H9 (cell line): Measurements from ENCODE around the gene NCK1. TPM values are rescaled to one million over a fixed set of nuclear protein-coding genes. Genes with fewer than 3 reads are reported as not detected.

Experiments used
- DNase-seq: peaks from one replicate; pipeline ENCODE4 v3.0.0-alpha.2; 2017
- H2AFZ ChIP-seq: one replicate; pipeline ENCODE4 v1.6.1; 2013; ENCODE audit warnings: mild to moderate bottlenecking, low read length, control low read depth, moderate library complexity
- H2AK5ac ChIP-seq: 2 replicates; pipeline ENCODE4 v1.6.1; 2013; ENCODE audit warnings: low read length, control low read depth, mixed read lengths; ENCODE audit not compliant: insufficient read length
- H2BK120ac ChIP-seq: one replicate; pipeline ENCODE4 v1.6.1; 2013; ENCODE audit warnings: low read depth, mild to moderate bottlenecking, low read length, control low read depth, inconsistent platforms; ENCODE audit not compliant: poor library complexity, severe bottlenecking
- H2BK12ac ChIP-seq: 2 replicates; pipeline ENCODE4 v1.6.1; 2013; ENCODE audit warnings: low read length, control low read depth, mixed read lengths, low read depth; ENCODE audit not compliant: insufficient read length
- H2BK15ac ChIP-seq: 2 replicates; pipeline ENCODE4 v1.6.1; 2013; ENCODE audit warnings: low read depth, low read length, control low read depth
- H2BK20ac ChIP-seq: one replicate; pipeline ENCODE4 v1.6.1; 2013; ENCODE audit warnings: low read depth, mild to moderate bottlenecking, low read length, control low read depth, inconsistent platforms; ENCODE audit not compliant: poor library complexity, severe bottlenecking
- H2BK5ac ChIP-seq: 2 replicates; pipeline ENCODE4 v1.6.1; 2013; ENCODE audit warnings: low read length, control low read depth, mixed read lengths; ENCODE audit not compliant: insufficient read length
- H3K14ac ChIP-seq: 2 replicates; pipeline ENCODE4 v1.6.1; 2013; ENCODE audit warnings: low read length, control low read depth; ENCODE audit not compliant: insufficient read depth
- H3K18ac ChIP-seq: 2 replicates; pipeline ENCODE4 v1.6.1; 2013; ENCODE audit warnings: low read depth, mild to moderate bottlenecking, mixed read lengths, low read length, control low read depth; ENCODE audit not compliant: insufficient read length
- H3K23ac ChIP-seq: 2 replicates; pipeline ENCODE4 v1.6.1; 2013; ENCODE audit warnings: low read length, control low read depth, mixed read lengths, low read depth; ENCODE audit not compliant: insufficient read length
- H3K23me2 ChIP-seq: 2 replicates; pipeline ENCODE4 v1.6.1; 2013; ENCODE audit warnings: low read depth, mild to moderate bottlenecking, mixed read lengths, low read length, control low read depth; ENCODE audit not compliant: insufficient read length, poor library complexity, severe bottlenecking
- H3K27ac ChIP-seq: 2 replicates; pipeline ENCODE4 v1.5.1; 2013; ENCODE audit warnings: low read length, control low read depth, mixed read lengths, low read depth; ENCODE audit not compliant: insufficient read length
- H3K27me3 ChIP-seq: 2 replicates; pipeline ENCODE4 v1.6.1; 2013; ENCODE audit warnings: low read length, control low read depth, inconsistent platforms; ENCODE audit not compliant: insufficient read depth
- H3K4ac ChIP-seq: 2 replicates; pipeline ENCODE4 v1.6.1; 2013; ENCODE audit warnings: low read depth, mild to moderate bottlenecking, control low read depth, inconsistent platforms, low read length, moderate library complexity
- H3K4me1 ChIP-seq: 2 replicates; pipeline ENCODE4 v1.6.1; 2013; ENCODE audit warnings: low read length, control low read depth, inconsistent platforms; ENCODE audit not compliant: insufficient read depth
- H3K4me2 ChIP-seq: 2 replicates; pipeline ENCODE4 v1.6.1; 2013; ENCODE audit warnings: low read length, control low read depth, mixed read lengths; ENCODE audit not compliant: insufficient read length, insufficient read depth
- H3K56ac ChIP-seq: 2 replicates; pipeline ENCODE4 v1.6.1; 2013; ENCODE audit warnings: low read depth, mild to moderate bottlenecking, mixed read lengths, low read length, control low read depth; ENCODE audit not compliant: insufficient read length
- H3K79me1 ChIP-seq: 2 replicates; pipeline ENCODE4 v1.6.1; 2013; ENCODE audit warnings: low read depth, mild to moderate bottlenecking, moderate library complexity, low read length, control low read depth, inconsistent platforms; ENCODE audit not compliant: insufficient read depth, poor library complexity, severe bottlenecking
- H3K79me2 ChIP-seq: 2 replicates; pipeline ENCODE4 v1.6.1; 2013; ENCODE audit warnings: low read length, control low read depth, inconsistent platforms; ENCODE audit not compliant: insufficient read depth
- H3K9ac ChIP-seq: 2 replicates; pipeline ENCODE4 v1.6.1; 2013; ENCODE audit warnings: low read length, control low read depth, mixed read lengths; ENCODE audit not compliant: insufficient read length; ENCODE audit errors: extremely low read depth
- H3K9me3 ChIP-seq: one replicate; pipeline ENCODE4 v1.6.1; 2013; ENCODE audit warnings: low read depth, low read length, inconsistent platforms; ENCODE audit not compliant: control insufficient read depth
- H3T11ph ChIP-seq: one replicate; pipeline ENCODE4 v1.6.1; 2013; ENCODE audit warnings: mild to moderate bottlenecking, low read length, control low read depth, inconsistent platforms
- H4K20me1 ChIP-seq: one replicate; pipeline ENCODE4 v1.6.1; 2013; ENCODE audit not compliant: control insufficient read depth, insufficient read length, insufficient read depth
- H4K5ac ChIP-seq: 2 replicates; pipeline ENCODE4 v1.6.1; 2013; ENCODE audit warnings: low read depth, mild to moderate bottlenecking, mixed read lengths, low read length, control low read depth; ENCODE audit not compliant: insufficient read length
- H4K8ac ChIP-seq: replicated peaks from 2 replicates; pipeline ENCODE4 v1.6.1; 2013; ENCODE audit warnings: low read length, control low read depth, mixed read lengths, low read depth; ENCODE audit not compliant: insufficient read length
- H4K91ac ChIP-seq: 2 replicates; pipeline ENCODE4 v1.6.1; 2013; ENCODE audit warnings: low read depth, mild to moderate bottlenecking, moderate library complexity, mixed read lengths, low read length, control low read depth; ENCODE audit not compliant: insufficient read length
- H3K27ac Mint-ChIP-seq, 3 experiments: 2 replicates in 2 of 3; 3 replicates in 1 of 3; pipeline ENCODE4 v1.8.0; 2020 to 2021; ENCODE audit warnings: mixed read lengths in 3 of 3, mild to moderate bottlenecking in 1 of 3, moderate library complexity in 1 of 3
- H3K27me3 Mint-ChIP-seq: 2 replicates; pipeline ENCODE4 v1.8.0; 2021; ENCODE audit warnings: low read depth, mild to moderate bottlenecking, moderate library complexity, mixed read lengths
- H3K36me3 Mint-ChIP-seq, 3 experiments: 2 replicates in 2 of 3; 3 replicates in 1 of 3; pipeline ENCODE4 v1.8.0; 2020 to 2021; ENCODE audit warnings: low read depth in 3 of 3, mixed read lengths in 3 of 3; ENCODE audit not compliant: insufficient read depth in 1 of 3
- H3K4me1 Mint-ChIP-seq, 2 experiments: 2 replicates each; pipeline ENCODE4 v1.8.0; 2020; ENCODE audit warnings: mixed read lengths in 2 of 2
- H3K4me3 Mint-ChIP-seq, 2 experiments: 2 replicates in 1 of 2; 3 replicates in 1 of 2; pipeline ENCODE4 v1.8.0; 2020 to 2021; ENCODE audit warnings: mild to moderate bottlenecking in 2 of 2, mixed read lengths in 2 of 2, moderate library complexity in 1 of 2
- H3K9me3 Mint-ChIP-seq, 2 experiments: 2 replicates in 1 of 2; 3 replicates in 1 of 2; pipeline ENCODE4 v1.8.0; 2020; ENCODE audit warnings: mild to moderate bottlenecking in 2 of 2, mixed read lengths in 2 of 2, moderate library complexity in 1 of 2
- CTCF ChIP-seq: fragments of 200-600 bp; sonication (generic); conservative IDR thresholded peaks from 3 replicates; pipeline ENCODE4 v1.8.0; 2021; ENCODE audit warnings: antibody characterized with exemption, mild to moderate bottlenecking
- WGBS: extraction: QIAGEN DNeasy Blood & Tissue Kit; methylation state at CpG from one replicate; pipeline ENCODE4 v1.1.7; 2013; ENCODE audit warnings: missing lambda C conversion rate, low lambda C conversion rate, mixed read lengths; ENCODE audit not compliant: insufficient read length; ENCODE audit errors: extremely low coverage; 5-methylcytosine and 5-hydroxymethylcytosine counted together
- total RNA-seq: library from RNA; stranded (reverse); gene quantifications from 2 replicates; pipeline ENCODE4 v1.2.1, GENCODE V29; 2021

The NCK1 gene
- total RNA-seq, 1 experiment from 2014 or later: 26.4 TPM

GRCh38 chr3:136931606-136932005, 69.6 kb downstream of the NCK1 start:
- Mint-ChIP-seq H3K9me3 (peaks cover 0 to 3% of the 10 kb centered on the region in 2 experiments; a peak in 3 of 5 replicates), H3K27ac (no peak overlapping the region), H3K4me3 (no peak overlapping the region), H3K36me3 (peaks cover 20 to 34% (median 23%) of the 10 kb centered on the region in 3 experiments; a peak in 6 of 7 replicates), H3K27me3 (no peaks in the 10 kb centered on the region), H3K4me1 (no peaks in the 10 kb centered on the region; a peak in 1 of 4 replicates)
- H3K56ac ChIP-seq: no peak overlapping the region
- no peak overlapping the region for H4K91ac ChIP-seq
- H3K4me2 ChIP-seq: no peak overlapping the region
- H4K5ac ChIP-seq: no peak overlapping the region
- H3K4ac ChIP-seq: no peak overlapping the region
- H3K4me1 ChIP-seq: no peaks in the 10 kb centered on the region
- no CpG with 5 or more reads among the region's 4 CpGs for WGBS
- H2BK15ac ChIP-seq: no peak overlapping the region
- H2AFZ ChIP-seq: no peak overlapping the region
- H2AK5ac ChIP-seq: no peak overlapping the region
- H2BK20ac ChIP-seq: no peak overlapping the region
- H3K9ac ChIP-seq: no peak overlapping the region
- TF ChIP-seq CTCF: no peak
- H2BK12ac ChIP-seq: no peak overlapping the region
- H3K79me2 ChIP-seq: no peaks in the 10 kb centered on the region
- no peak overlapping the region for H3K27ac ChIP-seq
- no peaks in the 10 kb centered on the region for H3K27me3 ChIP-seq
- no peak overlapping the region for H3K18ac ChIP-seq
- no peak overlapping the region for H2BK120ac ChIP-seq
- no peaks in the 10 kb centered on the region for H3K9me3 ChIP-seq
- no peak overlapping the region for H2BK5ac ChIP-seq
- H3K23ac ChIP-seq: no peak overlapping the region
- no peaks in the 10 kb centered on the region for H3K79me1 ChIP-seq
- no peaks in the 10 kb centered on the region for H4K20me1 ChIP-seq
- H3K23me2 ChIP-seq: no peaks in the 10 kb centered on the region
- H3T11ph ChIP-seq: no peak overlapping the region
- no peak overlapping the region for H3K14ac ChIP-seq
- no peak overlapping the region for H4K8ac ChIP-seq
- DNase-seq: no peak
